Right lobe of liver (tissue), 4 donors: ENCODE measurements around the gene C12orf60.
"Not testable (repeated sequence)": the region's sequence is repeated elsewhere in the genome, so short reads cannot be mapped to it uniquely, and the experiment has no call there.

Experiments used
- CTCF ChIP-seq, 4 donors: fragments of 200-600 bp in 3 of 4; fragments of 450-650 bp in 1 of 4; IDR thresholded peaks; one replicate each; pipeline versions ENCODE4 v1.5.1 to v1.8.0; 2016 to 2022; ENCODE audit warnings: antibody characterized with exemption in 4 of 4, mild to moderate bottlenecking in 2 of 4
- POLR2A ChIP-seq: fragments of 450-650 bp; IDR thresholded peaks from one replicate; pipeline ENCODE4 v1.6.1; 2017; ENCODE audit warnings: antibody characterized with exemption, mild to moderate bottlenecking
- donor health status: DM: no; HTN: no; CAD: no.
- donor health status: DM: no; HTN: no; CAD: no.
- donor health status: DM: no; HTN: yes; CAD: no.

- TF ChIP-seq CTCF (IDR thresholded peaks at IDR 0.05); POLR2A: not testable (repeated sequence)
These were observed 37.5 kb upstream of the C12orf60 start for GRCh38 chr12:14766020-14766419.
